K562 (cell line): ENCODE results near the gene NRARP. TPM values are rescaled to one million over a fixed set of nuclear protein-coding genes. Genes with fewer than 3 reads are reported as not detected.

Experiments
- BDP1 ChIP-seq: IDR thresholded peaks from 3 replicates; pipeline ENCODE4 v1.6.1; 2011; ENCODE audit not compliant: insufficient read length, insufficient read depth
- E2F1 ChIP-seq: sonication (generic); formaldehyde crosslinking; IDR thresholded peaks from 2 replicates; pipeline ENCODE4 v1.8.1; 2023; ENCODE audit warnings: mild to moderate bottlenecking, missing genetic modification reagents, moderate library complexity
- E2F5 ChIP-seq: sonication (generic); formaldehyde crosslinking; IDR thresholded peaks from 2 replicates; pipeline ENCODE4 v1.8.0; 2022; ENCODE audit warnings: mild to moderate bottlenecking, missing genetic modification reagents
- GABPB1 ChIP-seq: sonication (generic); formaldehyde crosslinking; IDR thresholded peaks from 2 replicates; pipeline ENCODE4 v1.8.0; 2022; ENCODE audit warnings: mild to moderate bottlenecking, missing genetic modification reagents
- HMG20A ChIP-seq: fragments of 450-650 bp; formaldehyde crosslinking; conservative IDR thresholded peaks from 2 replicates; pipeline ENCODE4 v1.4.0; 2020; ENCODE audit warnings: mild to moderate bottlenecking, mixed read lengths
- KDM1A ChIP-seq, 2 experiments: fragments of 450-650 bp; IDR thresholded peaks; 2 replicates each; pipeline ENCODE4 v1.6.1; 2016; ENCODE audit warnings: mild to moderate bottlenecking in 2 of 2
- KLF13 ChIP-seq: fragments of 450-650 bp; IDR thresholded peaks from 2 replicates; pipeline ENCODE4 v1.6.1; 2016; ENCODE audit warnings: missing genetic modification characterization, low read depth, mild to moderate bottlenecking, missing compliant biosample characterization, moderate library complexity, borderline replicate concordance
- KLF6 ChIP-seq: fragments of 250-450 bp; sonication (Bioruptor Pico); IDR thresholded peaks from 2 replicates; pipeline ENCODE4 v1.4.0; 2020; ENCODE audit warnings: mild to moderate bottlenecking, moderate library complexity, borderline replicate concordance
- NR0B1 ChIP-seq: fragments of 450-650 bp; IDR thresholded peaks from one replicate; pipeline ENCODE4 v1.6.1; 2018; ENCODE audit warnings: mild to moderate bottlenecking, moderate library complexity; ENCODE audit not compliant: partially characterized antibody
- PCBP1 ChIP-seq: fragments of 200-400 bp; formaldehyde crosslinking; IDR thresholded peaks from 2 replicates; pipeline ENCODE4 v1.6.1; 2018; ENCODE audit warnings: mild to moderate bottlenecking, low read depth, low read length; ENCODE audit not compliant: poor library complexity, severe bottlenecking
- PHF20 ChIP-seq: fragments of 450-650 bp; IDR thresholded peaks from 2 replicates; pipeline ENCODE4 v1.6.1; 2018; ENCODE audit not compliant: partially characterized antibody
- SETDB1 ChIP-seq: IDR thresholded peaks from one replicate; pipeline ENCODE4 v1.6.1; 2012; ENCODE audit warnings: low read length, control low read depth, inconsistent platforms
- SMAD1 ChIP-seq: fragments of 150-350 bp; IDR thresholded peaks from 2 replicates; pipeline ENCODE4 v1.6.1; 2014; ENCODE audit warnings: low read length, low read depth; ENCODE audit not compliant: partially characterized antibody
- SNAPC5 ChIP-seq: fragments of 250-450 bp; sonication (Bioruptor Pico); IDR thresholded peaks from 2 replicates; pipeline ENCODE4 v1.8.0; 2021; ENCODE audit warnings: moderate library complexity, mild to moderate bottlenecking, inconsistent platforms
- SRSF3 ChIP-seq: fragments of 200-400 bp; formaldehyde crosslinking; IDR thresholded peaks from 2 replicates; pipeline ENCODE4 v1.6.1; 2016; ENCODE audit warnings: mild to moderate bottlenecking, low read length, moderate library complexity; ENCODE audit not compliant: insufficient read depth
- TAF15 ChIP-seq: fragments of 200-400 bp; formaldehyde crosslinking; IDR thresholded peaks from 2 replicates; pipeline ENCODE4 v1.6.1; 2017; ENCODE audit warnings: mild to moderate bottlenecking, low read depth, low read length, moderate library complexity
- VEZF1 ChIP-seq: fragments of 200-800 bp; sonication (Bioruptor generic); IDR thresholded peaks from 2 replicates; pipeline ENCODE4 v1.6.1; 2017; ENCODE audit warnings: missing genetic modification characterization, missing compliant biosample characterization
- ZBED1 ChIP-seq: IDR thresholded peaks from 2 replicates; pipeline ENCODE4 v1.6.1; 2014
- ZNF217 ChIP-seq: sonication (generic); formaldehyde crosslinking; IDR thresholded peaks from 2 replicates; pipeline ENCODE4 v1.8.0; 2022; ENCODE audit warnings: mild to moderate bottlenecking, missing genetic modification reagents
- ZNF239 ChIP-seq: fragments of 250-450 bp; sonication (Bioruptor Pico); IDR thresholded peaks from 2 replicates; pipeline ENCODE4 v1.4.0; 2020; ENCODE audit warnings: mild to moderate bottlenecking
- ZNF274 ChIP-seq: IDR thresholded peaks from 2 replicates; pipeline ENCODE4 v1.6.1; 2011; ENCODE audit warnings: low read depth, mild to moderate bottlenecking, low read length, moderate library complexity, borderline replicate concordance
- ZNF444 ChIP-seq: fragments of 250-450 bp; sonication (Bioruptor Pico); IDR thresholded peaks from 2 replicates; pipeline ENCODE4 v1.4.0; 2020; ENCODE audit warnings: mild to moderate bottlenecking, moderate library complexity
- ZNF57 ChIP-seq: fragments of 450-650 bp; formaldehyde crosslinking; IDR thresholded peaks from 2 replicates; pipeline ENCODE4 v1.4.0; 2020; ENCODE audit warnings: mild to moderate bottlenecking, moderate library complexity
- polyA plus RNA-seq, 8 experiments: library from polyadenylated mRNA; depleted of rRNA in 4 of 8; stranded (reverse) in 5 of 8; unstranded in 3 of 8; fragments of >200 nt; fragmentation: Nextera tagmentation in 2 of 8; fragmentation: Illumina TruSeq in 1 of 8; extraction: Ambion mirVana in 2 of 8; extraction: Trizol in 1 of 8; gene quantifications; 2 replicates each; pipeline versions ENCODE4 v1.2.1 to v1.2.3, GENCODE V29; 2011 to 2014; ENCODE audit warnings: inconsistent platforms in 1 of 8, missing spikeins in 1 of 8
- total RNA-seq, 7 experiments: library from RNA; depleted of rRNA in 6 of 7; stranded (reverse); fragments of >200 nt in 6 of 7; fragmentation: Illumina TruSeq in 2 of 7; extraction: Trizol in 2 of 7; gene quantifications; 2 replicates each; pipeline versions ENCODE4 v1.2.1 to v1.2.3, GENCODE V29; 2011 to 2021; ENCODE audit warnings: low replicate concordance in 1 of 7

NRARP gene
- total and polyA plus RNA-seq, 9 of the 15 experiments (the other 6 are each of a cell fraction or from before 2014, with no cell fraction given) = 2.0 to 24.5 (median 7.2) TPM; not detected in 2

- TF ChIP-seq ZNF239 (no peak), GABPB1 (CRISPR knock-in tag) (peak; percentile 17; the same call in 1 of the 2 replicates), TAF15 (no peak), SNAPC5 (no peak), SETDB1 (no peak), BDP1 (no peak), HMG20A (no peak), E2F1 (no peak), SRSF3 (no peak), PCBP1 (no peak), KLF13 (tag) (no peak), ZBED1 (no peak), ZNF444 (no peak), NR0B1 (no peak), SMAD1 (no peak), ZNF274 (no peak), E2F5 (CRISPR knock-in tag) (no peak), ZNF217 (no peak), KDM1A (IDR thresholded peaks at IDR 0.05) (peak; percentile 58 to 78), PHF20 (no peak), ZNF57 (CRISPR knock-in tag) (no peak), KLF6 (no peak), VEZF1 (CRISPR knock-in tag) (no peak)
These were observed 33.4 kb downstream of the NRARP start (continued) for GRCh38 chr9:137268538-137269201.
